ENCODE measurements around the gene OR10P1.

Gene OR10P1

DNA sequence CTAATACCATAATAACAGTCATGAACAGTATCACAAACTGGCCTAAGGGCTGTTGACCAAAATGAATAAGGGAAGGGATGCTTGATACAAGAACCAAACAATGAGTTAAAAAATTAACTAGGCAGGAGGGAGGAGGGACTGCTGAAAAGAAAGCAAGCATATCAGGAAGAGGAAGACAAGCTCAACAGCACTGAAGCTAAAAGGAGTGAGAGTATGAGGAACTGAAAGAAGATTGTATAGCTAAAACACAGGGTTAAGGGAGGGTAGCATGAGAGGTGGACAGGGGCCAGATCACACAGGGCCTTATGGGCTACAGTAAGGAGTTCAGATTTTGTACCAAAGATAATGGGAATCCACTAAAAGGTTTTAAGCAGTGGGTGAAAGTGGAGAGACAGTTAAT, 36.9 kb downstream of the OR10P1 start:
- Histone ChIP-seq H3K27me3 (ENCODE audit: control insufficient read depth in 1 of 2, insufficient read depth in 2 of 2, low read length in 2 of 2) (no peaks in the 10 kb centered on the region), H3K4me1 (ENCODE audit: insufficient read depth, low read length) (no peaks in the 10 kb centered on the region), H3K27ac (ENCODE audit: low read depth, low read length) (no peak overlapping the region), H3K36me3 (ENCODE audit: insufficient read depth, low read length) (no peaks in the 10 kb centered on the region), H3K4me3 (ENCODE audit: low read depth in 1 of 2, low read length in 2 of 2) (no peak overlapping the region), H3K9me3 (ENCODE audit: low read length) (no peaks in the 10 kb centered on the region), H3K9ac (ENCODE audit: low read length) (no peak overlapping the region)

DNA sequence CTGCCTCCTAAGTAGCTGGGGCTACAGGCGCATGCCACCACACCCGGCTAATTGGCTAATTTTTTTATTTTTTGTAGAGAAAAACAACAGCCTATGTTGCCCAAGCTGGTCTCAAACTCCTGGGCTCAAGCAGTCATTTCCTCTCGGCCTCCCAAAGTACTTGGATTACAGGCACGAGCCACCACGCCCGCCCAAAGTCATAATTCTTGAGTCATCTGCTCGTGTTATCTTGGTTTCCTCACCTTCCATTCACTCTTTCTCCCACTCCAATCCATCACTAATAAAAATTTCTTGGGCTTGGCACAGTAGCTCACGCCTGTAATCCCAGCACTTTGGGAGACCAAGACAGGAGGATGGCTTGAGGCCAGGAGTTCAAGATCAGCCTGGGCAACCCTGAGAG, 39.0 kb downstream of the OR10P1 start:
- Histone ChIP-seq H3K9ac (ENCODE audit: low read length) (no peak overlapping the region), H3K4me3 (ENCODE audit: low read depth in 1 of 2, low read length in 2 of 2) (no peak overlapping the region), H3K36me3 (ENCODE audit: insufficient read depth, low read length) (no peaks in the 10 kb centered on the region), H3K27ac (ENCODE audit: low read depth, low read length) (no peak overlapping the region), H3K27me3 (ENCODE audit: control insufficient read depth in 1 of 2, insufficient read depth in 2 of 2, low read length in 2 of 2) (no peaks in the 10 kb centered on the region), H3K4me1 (ENCODE audit: insufficient read depth, low read length) (no peaks in the 10 kb centered on the region), H3K9me3 (ENCODE audit: low read length) (no peaks in the 10 kb centered on the region)

- Histone ChIP-seq H3K4me1 (ENCODE audit: insufficient read depth, low read length) (peaks cover 7% of the 10 kb centered on the region), H3K36me3 (ENCODE audit: insufficient read depth, low read length) (no peaks in the 10 kb centered on the region), H3K27ac (ENCODE audit: low read depth, low read length) (no peak overlapping the region), H3K9me3 (ENCODE audit: low read length) (no peaks in the 10 kb centered on the region), H3K4me3 (ENCODE audit: low read depth in 1 of 2, low read length in 2 of 2) (no peak overlapping the region), H3K9ac (ENCODE audit: low read length) (no peak overlapping the region), H3K27me3 (ENCODE audit: control insufficient read depth in 1 of 2, insufficient read depth in 2 of 2, low read length in 2 of 2) (no peaks in the 10 kb centered on the region)
Observed at GRCh38 chr12:55676707-55677106, 40.0 kb downstream of the OR10P1 start.

DNA sequence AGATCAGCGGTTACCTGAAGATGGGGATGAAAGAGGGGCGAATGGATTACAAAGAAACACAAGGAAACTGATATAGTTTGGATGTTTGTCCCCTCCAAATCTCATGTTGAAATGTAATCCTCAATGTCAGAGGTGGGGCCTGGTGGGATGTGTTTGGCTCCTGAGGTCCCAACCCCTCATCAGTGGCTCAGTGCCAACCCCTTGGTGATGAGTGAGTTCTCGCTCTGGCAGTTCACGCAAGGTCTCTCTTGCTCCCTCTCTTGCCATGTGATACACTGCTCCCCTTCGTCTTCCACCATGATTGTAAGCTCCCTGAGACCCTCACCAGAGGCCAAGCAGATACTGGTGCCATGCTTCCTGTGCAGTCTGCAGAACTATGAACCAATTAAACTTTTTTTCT, 43.0 kb downstream of the OR10P1 start:
- no peak overlapping the region for H3K9ac ChIP-seq (ENCODE audit: low read length)
- no peak overlapping the region for H3K4me3 ChIP-seq (ENCODE audit: low read depth in 1 of 2, low read length in 2 of 2)
- H3K27me3 ChIP-seq (ENCODE audit: control insufficient read depth in 1 of 2, insufficient read depth in 2 of 2, low read length in 2 of 2): no peaks in the 10 kb centered on the region

GRCh38 chr12:55681142-55682077, 44.7 kb downstream of the OR10P1 start:
- Histone ChIP-seq H3K36me3 (ENCODE audit: insufficient read depth, low read length) (peaks cover 11% of the 10 kb centered on the region), H3K9me3 (ENCODE audit: low read length) (no peaks in the 10 kb centered on the region), H3K9ac (ENCODE audit: low read length) (no peak overlapping the region), H3K4me3 (ENCODE audit: low read depth in 1 of 2, low read length in 2 of 2) (peak overlapping the region in 1 of 2 donors; percentile 21), H3K27me3 (ENCODE audit: control insufficient read depth in 1 of 2, insufficient read depth in 2 of 2, low read length in 2 of 2) (no peaks in the 10 kb centered on the region), H3K27ac (ENCODE audit: low read depth, low read length) (no peak overlapping the region), H3K4me1 (ENCODE audit: insufficient read depth, low read length) (peaks cover 10% of the 10 kb centered on the region)

More for the DNA sequence above, 43.0 kb downstream of the OR10P1 start:
- Histone ChIP-seq H3K4me1 (ENCODE audit: insufficient read depth, low read length) (peaks cover 10% of the 10 kb centered on the region), H3K9me3 (ENCODE audit: low read length) (no peaks in the 10 kb centered on the region), H3K36me3 (ENCODE audit: insufficient read depth, low read length) (no peaks in the 10 kb centered on the region), H3K27ac (ENCODE audit: low read depth, low read length) (no peak overlapping the region)

DNA sequence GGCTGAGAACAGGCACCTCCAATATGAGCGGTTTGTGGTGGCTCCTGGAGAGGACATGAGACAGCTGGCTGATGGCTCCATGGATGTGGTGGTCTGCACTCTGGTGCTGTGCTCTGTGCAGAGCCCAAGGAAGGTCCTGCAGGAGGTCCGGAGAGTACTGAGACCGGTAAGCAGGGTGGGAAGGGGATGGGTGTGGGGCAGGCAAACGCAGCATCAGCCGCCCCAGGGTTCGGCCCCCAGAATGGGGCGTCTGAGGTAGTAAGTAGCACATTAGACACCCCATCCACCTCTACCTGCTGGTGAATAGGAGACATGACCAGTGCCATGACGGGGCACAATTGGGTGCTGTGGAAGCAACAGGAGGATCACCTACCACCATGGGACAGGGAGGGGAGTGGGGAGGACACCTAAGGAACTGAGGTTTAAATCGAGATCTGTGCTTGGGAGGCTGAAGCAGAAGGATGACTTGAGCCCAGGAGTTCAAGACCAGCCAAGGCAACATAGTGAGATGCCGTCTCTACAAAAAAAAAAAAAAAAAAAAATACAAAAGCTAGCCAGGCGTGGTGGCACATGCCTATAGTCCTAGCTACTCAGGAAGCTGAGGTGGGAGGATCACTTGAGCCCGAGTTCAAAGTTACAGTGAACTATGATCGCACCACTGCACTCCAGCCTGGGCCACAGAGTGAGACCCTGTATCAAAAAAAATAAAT, 45.5 kb downstream of the OR10P1 start:
- Histone ChIP-seq H3K4me1 (ENCODE audit: insufficient read depth, low read length) (peaks cover 10% of the 10 kb centered on the region), H3K27me3 (ENCODE audit: control insufficient read depth in 1 of 2, insufficient read depth in 2 of 2, low read length in 2 of 2) (no peaks in the 10 kb centered on the region), H3K27ac (ENCODE audit: low read depth, low read length) (no peak overlapping the region), H3K9me3 (ENCODE audit: low read length) (no peaks in the 10 kb centered on the region), H3K9ac (ENCODE audit: low read length) (no peak overlapping the region), H3K36me3 (ENCODE audit: insufficient read depth, low read length) (peaks cover 18% of the 10 kb centered on the region), H3K4me3 (ENCODE audit: low read depth in 1 of 2, low read length in 2 of 2) (peak overlapping the region in 1 of 2 donors; percentile 21)

GRCh38 chr12:55683676-55684075, 47.0 kb downstream of the OR10P1 start:
- Histone ChIP-seq H3K27ac (ENCODE audit: low read depth, low read length) (no peak overlapping the region), H3K9ac (ENCODE audit: low read length) (no peak overlapping the region), H3K36me3 (ENCODE audit: insufficient read depth, low read length) (peaks cover 30% of the 10 kb centered on the region), H3K4me3 (ENCODE audit: low read depth in 1 of 2, low read length in 2 of 2) (no peak overlapping the region), H3K9me3 (ENCODE audit: low read length) (no peaks in the 10 kb centered on the region), H3K27me3 (ENCODE audit: control insufficient read depth in 1 of 2, insufficient read depth in 2 of 2, low read length in 2 of 2) (no peaks in the 10 kb centered on the region), H3K4me1 (ENCODE audit: insufficient read depth, low read length) (peaks cover 10% of the 10 kb centered on the region)

DNA sequence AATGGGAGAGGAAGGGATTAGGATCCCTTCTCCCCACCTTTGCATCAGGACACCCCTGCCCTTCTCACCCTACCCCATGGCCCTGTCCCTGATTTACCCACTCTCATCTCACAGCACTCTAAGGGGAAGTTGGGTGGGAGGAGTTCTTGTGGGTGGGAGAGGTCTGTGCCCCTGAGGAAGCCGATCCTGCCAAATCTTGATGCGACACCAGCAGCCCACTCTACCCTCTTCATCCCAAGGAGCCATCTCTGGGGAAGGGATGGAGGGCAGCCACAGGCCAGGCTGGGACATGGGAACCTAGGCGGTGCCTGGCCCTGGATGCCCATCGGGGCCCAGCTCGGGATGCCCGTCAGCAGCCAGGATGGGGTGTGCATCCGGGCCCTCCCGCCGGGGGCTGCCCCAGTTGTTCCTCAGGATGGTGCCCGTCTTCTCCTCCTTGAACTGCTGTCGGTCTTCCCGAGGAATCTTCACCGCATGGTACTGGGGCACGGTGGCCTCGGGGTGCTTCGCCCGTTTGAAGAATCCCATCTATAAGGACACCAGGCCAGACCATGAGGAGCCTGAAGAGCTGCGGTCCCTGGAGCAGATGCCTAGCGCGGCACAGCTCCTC, 48.2 kb downstream of the OR10P1 start:
- Histone ChIP-seq H3K4me3 (ENCODE audit: low read depth in 1 of 2, low read length in 2 of 2) (no peak overlapping the region), H3K27me3 (ENCODE audit: control insufficient read depth in 1 of 2, insufficient read depth in 2 of 2, low read length in 2 of 2) (no peaks in the 10 kb centered on the region), H3K4me1 (ENCODE audit: insufficient read depth, low read length) (peaks cover 10% of the 10 kb centered on the region), H3K9ac (ENCODE audit: low read length) (no peak overlapping the region), H3K27ac (ENCODE audit: low read depth, low read length) (no peak overlapping the region), H3K36me3 (ENCODE audit: insufficient read depth, low read length) (peaks cover 40% of the 10 kb centered on the region), H3K9me3 (ENCODE audit: low read length) (no peaks in the 10 kb centered on the region)

GRCh38 chr12:55685671-55686070, 49.0 kb downstream of the OR10P1 start:
- Histone ChIP-seq H3K9me3 (ENCODE audit: low read length) (no peaks in the 10 kb centered on the region), H3K27ac (ENCODE audit: low read depth, low read length) (no peak overlapping the region), H3K9ac (ENCODE audit: low read length) (no peak overlapping the region), H3K36me3 (ENCODE audit: insufficient read depth, low read length) (peaks cover 40% of the 10 kb centered on the region), H3K4me3 (ENCODE audit: low read depth in 1 of 2, low read length in 2 of 2) (no peak overlapping the region), H3K4me1 (ENCODE audit: insufficient read depth, low read length) (peaks cover 10% of the 10 kb centered on the region), H3K27me3 (ENCODE audit: control insufficient read depth in 1 of 2, insufficient read depth in 2 of 2, low read length in 2 of 2) (no peaks in the 10 kb centered on the region)

DNA sequence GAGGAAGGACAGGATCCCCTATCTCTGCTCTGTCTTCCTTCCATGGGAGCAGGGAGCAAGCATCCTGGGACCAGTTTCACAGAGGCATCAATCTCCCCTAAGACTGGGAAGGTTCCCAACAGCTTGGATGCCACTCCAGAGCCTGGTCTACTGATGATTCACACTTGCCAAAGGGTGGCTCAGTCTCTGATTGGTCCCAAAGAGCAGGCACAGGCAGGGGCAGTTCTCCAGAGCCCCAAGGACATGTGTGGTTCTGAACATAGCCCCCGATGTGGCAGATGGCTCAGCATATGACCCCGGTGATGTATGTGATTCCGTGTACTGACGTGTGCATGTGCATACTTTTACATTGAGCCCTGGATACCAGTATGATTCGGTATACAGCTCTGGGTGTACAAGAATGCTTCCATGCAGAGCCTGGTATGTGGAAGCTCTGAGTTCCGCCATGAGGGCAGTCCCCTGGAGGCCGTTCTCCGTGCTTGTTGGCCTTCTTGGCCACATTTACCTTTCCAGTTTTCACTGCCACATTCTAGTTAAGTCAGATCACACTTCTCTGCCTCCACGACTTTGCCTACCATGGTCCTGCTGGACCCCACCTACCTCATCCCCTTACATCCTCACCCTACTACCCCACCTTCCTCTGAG, 49.8 kb downstream of the OR10P1 start:
- H3K9ac ChIP-seq (ENCODE audit: low read length): no peak overlapping the region
- H3K36me3 ChIP-seq (ENCODE audit: insufficient read depth, low read length): peaks cover 40% of the 10 kb centered on the region
- H3K9me3 ChIP-seq (ENCODE audit: low read length): no peaks in the 10 kb centered on the region
- H3K4me1 ChIP-seq (ENCODE audit: insufficient read depth, low read length): peaks cover 5% of the 10 kb centered on the region
- no peak overlapping the region for H3K4me3 ChIP-seq (ENCODE audit: low read depth in 1 of 2, low read length in 2 of 2)
- no peaks in the 10 kb centered on the region for H3K27me3 ChIP-seq (ENCODE audit: control insufficient read depth in 1 of 2, insufficient read depth in 2 of 2, low read length in 2 of 2)
- H3K27ac ChIP-seq (ENCODE audit: low read depth, low read length): no peak overlapping the region

Data from muscle layer of colon (tissue), 2 donors.